HK-2 (cell line): ENCODE data around the gene OPRM1.

ENCODE experiments used
- DNase-seq: peaks from one replicate; pipeline ENCODE4 v3.0.0-alpha.2; 2018; ENCODE audit not compliant: unreplicated experiment

The OPRM1 gene

GRCh38 chr6:154276810-154277628 lies 238.0 kb downstream of the OPRM1 start:
- DNase-seq: no peak

GRCh38 chr6:154277629-154278017 lies 238.6 kb downstream of the OPRM1 start:
- no peak for DNase-seq

GRCh38 chr6:154280521-154280920 lies 241.5 kb downstream of the OPRM1 start:
- DNase-seq: no peak

GRCh38 chr6:154284313-154284853 lies 245.3 kb downstream of the OPRM1 start:
- no peak for DNase-seq

- DNase-seq: no peak
Measured at GRCh38 chr6:154285826-154286225, 246.8 kb downstream of the OPRM1 start.

GRCh38 chr6:154289818-154290508 lies 250.9 kb downstream of the OPRM1 start:
- DNase-seq: no peak

GRCh38 chr6:154292066-154292465 lies 253.0 kb downstream of the OPRM1 start:
- no peak for DNase-seq

- no peak for DNase-seq
Measured at GRCh38 chr6:154292855-154293519, 253.9 kb downstream of the OPRM1 start.

GRCh38 chr6:154295733-154296132 lies 256.7 kb downstream of the OPRM1 start:
- DNase-seq: no peak
